GM12873 (cell line): ENCODE data around the gene CD99L2.

Source experiments
- TF ChIP-seq, protein P1 (sequence below): IDR thresholded peaks from 2 replicates; pipeline ENCODE4 v1.5.1; 2012; ENCODE audit warnings: low read depth, mild to moderate bottlenecking, moderate library complexity, low read length, control low read depth; ENCODE audit not compliant: insufficient read depth; ENCODE audit errors: missing control alignments

The CD99L2 gene

GRCh38 chrX:150849486-150849885 lies 49.0 kb downstream of the CD99L2 start:
- TF ChIP-seq, protein P1, sequence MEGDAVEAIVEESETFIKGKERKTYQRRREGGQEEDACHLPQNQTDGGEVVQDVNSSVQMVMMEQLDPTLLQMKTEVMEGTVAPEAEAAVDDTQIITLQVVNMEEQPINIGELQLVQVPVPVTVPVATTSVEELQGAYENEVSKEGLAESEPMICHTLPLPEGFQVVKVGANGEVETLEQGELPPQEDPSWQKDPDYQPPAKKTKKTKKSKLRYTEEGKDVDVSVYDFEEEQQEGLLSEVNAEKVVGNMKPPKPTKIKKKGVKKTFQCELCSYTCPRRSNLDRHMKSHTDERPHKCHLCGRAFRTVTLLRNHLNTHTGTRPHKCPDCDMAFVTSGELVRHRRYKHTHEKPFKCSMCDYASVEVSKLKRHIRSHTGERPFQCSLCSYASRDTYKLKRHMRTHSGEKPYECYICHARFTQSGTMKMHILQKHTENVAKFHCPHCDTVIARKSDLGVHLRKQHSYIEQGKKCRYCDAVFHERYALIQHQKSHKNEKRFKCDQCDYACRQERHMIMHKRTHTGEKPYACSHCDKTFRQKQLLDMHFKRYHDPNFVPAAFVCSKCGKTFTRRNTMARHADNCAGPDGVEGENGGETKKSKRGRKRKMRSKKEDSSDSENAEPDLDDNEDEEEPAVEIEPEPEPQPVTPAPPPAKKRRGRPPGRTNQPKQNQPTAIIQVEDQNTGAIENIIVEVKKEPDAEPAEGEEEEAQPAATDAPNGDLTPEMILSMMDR: no peak

- TF ChIP-seq, protein P1: no peak
Observed at GRCh38 chrX:150848914-150849365, 49.5 kb downstream of the CD99L2 start.

- TF ChIP-seq, protein P1: no peak
Observed at GRCh38 chrX:150847088-150847487, 51.4 kb downstream of the CD99L2 start.

DNA sequence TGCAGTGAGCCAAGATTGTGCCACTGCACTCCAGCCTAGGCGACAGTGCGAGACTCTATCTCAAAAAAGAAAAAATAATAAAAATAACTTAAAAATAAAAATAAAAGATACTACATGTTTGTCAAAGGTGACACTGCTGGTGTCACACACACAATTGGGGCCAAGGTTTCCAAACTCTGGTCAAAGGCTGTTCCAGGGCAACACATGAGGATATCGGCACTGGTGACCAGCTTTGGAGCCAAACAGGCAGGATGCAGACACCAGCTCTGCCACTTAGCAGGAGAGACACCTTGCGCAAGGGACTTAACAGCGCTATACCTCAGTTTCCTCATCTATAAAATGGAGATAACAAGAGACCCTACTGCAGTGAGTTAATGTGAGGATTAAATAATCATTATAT lies 52.3 kb downstream of the CD99L2 start:
- TF ChIP-seq, protein P1: no peak

DNA sequence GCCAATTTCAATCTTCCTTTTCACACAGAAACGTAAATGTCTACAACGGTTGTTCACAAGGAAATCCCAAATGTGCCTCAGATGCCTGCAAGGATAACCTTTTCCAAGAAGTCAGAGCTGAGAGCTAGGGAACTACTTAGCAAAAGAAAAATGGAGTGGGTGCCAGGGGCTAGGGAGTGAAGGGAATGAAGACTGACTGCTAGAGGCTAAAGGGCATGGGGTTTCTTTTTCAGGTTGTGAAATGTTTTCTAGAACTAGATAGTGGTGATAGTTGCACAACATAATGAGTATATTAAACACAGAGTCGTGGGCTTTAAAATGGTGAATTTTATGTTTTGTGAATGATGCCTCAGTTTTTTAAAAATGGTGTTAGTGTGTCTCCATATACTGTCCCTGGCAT lies 53.4 kb downstream of the CD99L2 start:
- TF ChIP-seq, protein P1: no peak

DNA sequence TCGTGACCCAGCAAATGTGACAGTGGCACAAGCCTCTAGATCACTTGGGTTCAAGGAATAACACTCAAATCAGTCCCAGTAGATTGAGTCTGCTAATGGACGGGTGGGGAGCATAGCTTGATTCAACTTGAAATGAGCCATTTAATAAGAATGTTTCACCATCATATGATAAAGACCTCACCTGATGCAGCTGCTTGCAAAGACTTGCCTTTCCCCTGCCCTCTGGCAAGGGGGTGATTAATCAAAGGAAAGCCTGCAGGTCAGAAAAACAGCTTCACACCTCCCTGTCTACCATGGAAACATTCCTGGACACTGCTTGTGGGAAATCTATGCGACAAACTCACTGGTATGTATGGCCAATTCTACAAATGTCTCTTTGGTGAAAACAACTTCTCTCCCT lies 54.5 kb downstream of the CD99L2 start:
- TF ChIP-seq, protein P1: no peak

GRCh38 chrX:150842198-150842685 lies 56.2 kb downstream of the CD99L2 start:
- TF ChIP-seq, protein P1: no peak
